GM12864 (cell line): ENCODE results near the gene TUBG2.
A peak's percentile ranks its signal among the peaks of the same experiment; 100 is the strongest.

ENCODE experiments used
- DNase-seq: peaks from one replicate; pipeline ENCODE4 v3.0.0-alpha.2; 2011; ENCODE audit warnings: low read depth
- H3K4me3 ChIP-seq: 2 replicates; pipeline ENCODE4 v1.5.1; 2011; ENCODE audit warnings: mild to moderate bottlenecking, low read depth, low read length, control low read depth
- CTCF ChIP-seq: IDR thresholded peaks from 2 replicates; pipeline ENCODE4 v1.5.1; 2011; ENCODE audit warnings: low read depth, mild to moderate bottlenecking, moderate library complexity, low read length, control low read depth, inconsistent platforms; ENCODE audit errors: missing control alignments

TUBG2 gene

GRCh38 chr17:42675965-42676423 lies 16.9 kb downstream of the TUBG2 start:
- no peak for DNase-seq
- peak overlapping the region; percentile 99 for H3K4me3 ChIP-seq
- no peak for TF ChIP-seq CTCF

- peak; percentile 11 for TF ChIP-seq CTCF
- peak within 1 kb of the TSS; percentile 99 for H3K4me3 ChIP-seq
- DNase-seq, result no peak
Measured at GRCh38 chr17:42676424-42677011, 17.4 kb downstream of the TUBG2 start, which contains the start of gene PLEKHH3. TSS of gene PLEKHH3 (minus strand) at chr17:42676994. CDS start at chr17:42676563, 431 bp downstream.

- no peak for TF ChIP-seq CTCF
- peak; percentile 98 for DNase-seq
- peak overlapping the region; percentile 99 for H3K4me3 ChIP-seq
Measured at GRCh38 chr17:42677012-42677857, 18.2 kb downstream of the TUBG2 start.

- DNase-seq, result peak; percentile 77
- no peak for TF ChIP-seq CTCF
- H3K4me3 ChIP-seq, result peak overlapping the region; percentile 79
Measured at GRCh38 chr17:42677921-42678781, 19.1 kb downstream of the TUBG2 start.

- peak overlapping the region; percentile 79 for H3K4me3 ChIP-seq
- DNase-seq, result no peak
Measured at GRCh38 chr17:42678951-42679491, 19.9 kb downstream of the TUBG2 start.

More at GRCh38 chr17:42678951-42679491, 19.9 kb downstream of the TUBG2 start:
- TF ChIP-seq CTCF, result no peak
